ENCODE results near the gene TNFAIP2. TPM values are rescaled to one million over a fixed set of nuclear protein-coding genes. Genes with fewer than 3 reads are reported as not detected.

TNFAIP2 gene
- total RNA-seq, 4 donors from 2014 or later, result 25.1 to 76.3 (median 52.7) TPM

DNA sequence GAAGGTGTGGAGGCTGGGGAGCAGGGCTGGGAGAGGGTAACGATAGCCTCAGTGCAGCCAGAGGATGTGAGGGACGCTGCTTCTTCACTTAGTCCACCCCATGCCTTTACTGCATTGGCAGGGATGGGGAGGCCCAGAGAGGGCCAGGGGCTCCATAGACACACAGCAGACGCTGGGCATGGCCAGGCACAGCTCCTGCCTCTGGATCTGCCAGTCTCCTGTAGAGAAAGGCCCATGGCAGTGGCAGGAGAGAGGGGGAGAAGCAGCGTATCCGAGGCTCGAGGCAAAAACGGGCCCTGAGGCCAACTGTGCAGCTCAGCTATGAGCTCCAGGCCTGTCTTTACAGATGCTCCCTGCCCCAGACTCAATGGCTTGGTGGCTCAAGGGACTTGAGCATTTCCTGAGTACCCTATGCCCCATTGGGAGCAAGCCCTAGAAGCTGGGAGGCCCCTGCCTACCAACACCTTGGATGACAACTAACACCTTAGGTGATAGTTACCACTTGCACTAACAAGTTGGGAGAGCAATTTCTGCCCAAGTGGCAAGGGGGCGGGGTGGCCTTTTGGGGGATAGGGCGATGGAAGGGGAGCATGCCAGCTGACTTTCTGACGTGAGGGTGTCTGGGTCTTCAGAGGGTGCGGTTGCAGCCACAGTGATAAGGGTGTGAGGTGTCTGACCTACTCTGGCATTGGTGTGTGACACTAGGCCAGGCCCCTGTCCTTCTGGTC, 44.2 kb upstream of the TNFAIP2 start:
- no peaks in the 10 kb centered on the region for H3K36me3 ChIP-seq
- 77% methylated on average over 11 of the region's 11 CpGs; no CpG with 5 or more reads in 1 of the 2 donors for WGBS, 2 donors (ENCODE audit: low coverage in 1 of 2)
- TF ChIP-seq POLR2A (IDR thresholded peaks at IDR 0.05) (no peak), POLR2AphosphoS5 (IDR thresholded peaks at IDR 0.05) (no peak), EP300 (IDR thresholded peaks at IDR 0.05; ENCODE audit: low read depth) (no peak)
- TF ChIP-seq, protein P1, sequence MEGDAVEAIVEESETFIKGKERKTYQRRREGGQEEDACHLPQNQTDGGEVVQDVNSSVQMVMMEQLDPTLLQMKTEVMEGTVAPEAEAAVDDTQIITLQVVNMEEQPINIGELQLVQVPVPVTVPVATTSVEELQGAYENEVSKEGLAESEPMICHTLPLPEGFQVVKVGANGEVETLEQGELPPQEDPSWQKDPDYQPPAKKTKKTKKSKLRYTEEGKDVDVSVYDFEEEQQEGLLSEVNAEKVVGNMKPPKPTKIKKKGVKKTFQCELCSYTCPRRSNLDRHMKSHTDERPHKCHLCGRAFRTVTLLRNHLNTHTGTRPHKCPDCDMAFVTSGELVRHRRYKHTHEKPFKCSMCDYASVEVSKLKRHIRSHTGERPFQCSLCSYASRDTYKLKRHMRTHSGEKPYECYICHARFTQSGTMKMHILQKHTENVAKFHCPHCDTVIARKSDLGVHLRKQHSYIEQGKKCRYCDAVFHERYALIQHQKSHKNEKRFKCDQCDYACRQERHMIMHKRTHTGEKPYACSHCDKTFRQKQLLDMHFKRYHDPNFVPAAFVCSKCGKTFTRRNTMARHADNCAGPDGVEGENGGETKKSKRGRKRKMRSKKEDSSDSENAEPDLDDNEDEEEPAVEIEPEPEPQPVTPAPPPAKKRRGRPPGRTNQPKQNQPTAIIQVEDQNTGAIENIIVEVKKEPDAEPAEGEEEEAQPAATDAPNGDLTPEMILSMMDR (IDR thresholded peaks at IDR 0.05), result no peak
- in situ Hi-C loops (cut with MboI; ENCODE audit: low pct_ligation_motif_present in 1 of 4, low pct_unique_long_range_greater_than_20kb in 1 of 4, low sequenced_read_pairs in 3 of 4), result loop anchor here in 1 of 4 donors (25.0 kb wide), 1 partner anchor 208 kb away; no protein-coding TSS in a partner anchor
- intact Hi-C loops (cut with DNase I; ENCODE audit: low total_unique reads), result no loop called here
- H3K4me1 ChIP-seq, result peaks cover 9 to 22% (median 14%) of the 10 kb centered on the region in 4 donors
- peaks cover 6% of the 10 kb centered on the region for H3K27me3 ChIP-seq
- no peak overlapping the region for H3K27ac ChIP-seq
- no peaks in the 10 kb centered on the region for H3K9me3 ChIP-seq
- no peak overlapping the region for H3K4me3 ChIP-seq
- no peak for DNase-seq

DNA sequence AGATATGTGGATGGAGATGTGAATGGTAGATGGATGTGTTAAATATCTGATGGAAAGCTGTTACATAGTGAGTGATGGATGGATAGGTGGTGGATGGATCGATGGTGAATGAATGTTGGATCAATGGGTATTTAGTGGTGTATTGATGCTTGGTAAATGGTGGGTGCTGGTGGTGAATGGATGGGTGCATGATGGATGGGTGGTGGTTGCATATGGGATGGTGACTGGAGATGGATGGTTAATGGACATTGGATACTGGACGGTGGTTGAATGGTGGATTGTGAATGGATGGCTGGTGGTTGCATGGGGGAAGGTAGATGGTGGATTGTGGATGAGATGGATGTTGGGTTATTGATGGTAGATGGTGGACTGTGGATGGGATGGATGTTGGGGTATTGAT, 41.3 kb upstream of the TNFAIP2 start:
- Histone ChIP-seq H3K4me1 (peaks cover 0 to 7% (median 6%) of the 10 kb centered on the region in 4 donors), H3K9me3 (no peaks in the 10 kb centered on the region), H3K4me3 (no peak overlapping the region), H3K27me3 (peaks cover 26% of the 10 kb centered on the region), H3K36me3 (no peaks in the 10 kb centered on the region), H3K27ac (no peak overlapping the region)
- TF ChIP-seq POLR2A (IDR thresholded peaks at IDR 0.05), result no peak
- in situ Hi-C loops (cut with MboI; ENCODE audit: low pct_ligation_motif_present in 1 of 4, low pct_unique_long_range_greater_than_20kb in 1 of 4, low sequenced_read_pairs in 3 of 4), result loop anchor here in 2 of 4 donors (10.0 to 25.0 kb wide), 2 partner anchors 203 to 205 kb away; no protein-coding TSS in a partner anchor
- intact Hi-C loops (cut with DNase I; ENCODE audit: low total_unique reads), result loop anchor here (1.0 kb wide), 1 partner anchor 27 kb away; no protein-coding TSS in a partner anchor
- WGBS, 2 donors (ENCODE audit: low coverage in 1 of 2), result 92 to 95% methylated on average over 2 of the region's 2 CpGs
- DNase-seq, result no peak

DNA sequence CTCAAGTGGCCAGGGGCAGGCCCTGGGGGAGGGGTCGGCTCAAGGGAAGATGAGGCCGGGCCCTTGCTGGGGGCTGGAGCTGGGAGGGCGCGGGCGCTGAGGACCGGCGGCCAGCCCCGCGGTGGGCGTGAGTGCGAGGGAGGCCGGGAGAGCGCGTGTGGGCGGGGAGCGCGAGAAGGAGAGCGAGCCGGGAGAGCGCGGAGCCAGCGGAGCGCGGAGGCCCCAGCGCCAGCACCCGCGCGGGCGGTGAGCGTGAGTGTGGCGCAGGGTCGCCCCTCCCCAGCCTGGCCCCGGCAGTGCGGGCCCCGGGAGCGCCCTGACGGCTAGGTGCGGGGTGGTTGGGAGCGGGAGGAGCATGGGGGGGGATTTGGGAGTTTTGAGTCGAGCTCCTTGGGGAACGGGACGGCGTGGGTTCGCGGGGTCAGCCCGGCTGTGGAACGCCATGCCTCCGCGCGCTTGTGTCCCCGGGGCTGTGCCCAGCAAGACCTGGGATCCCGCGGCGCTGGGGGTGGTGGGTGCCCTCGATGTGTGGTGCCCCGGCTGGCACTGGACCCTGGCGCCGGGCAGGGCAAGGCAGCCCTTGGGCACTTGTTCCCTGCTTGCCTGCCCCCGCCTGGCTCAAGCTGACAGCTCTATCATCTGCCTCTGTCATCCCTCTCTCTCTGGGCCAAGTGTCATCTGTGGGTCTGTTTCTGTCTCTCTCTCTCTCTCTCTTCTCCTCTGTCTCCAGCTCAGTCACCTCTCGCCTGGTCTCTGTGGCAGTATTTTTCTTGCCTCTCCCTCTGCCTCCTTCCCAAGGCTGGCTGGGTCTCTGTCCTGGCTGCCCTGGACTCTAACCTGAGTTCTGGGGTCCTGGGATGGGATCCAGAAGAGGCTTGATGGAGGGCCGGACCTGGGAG, 39.0 kb upstream of the TNFAIP2 start, which contains the start of gene LBHD2:
TSS of gene LBHD2 (plus strand) at position 190 of the 899 bp plus-strand sequence. CDS start 1,803 bp downstream, outside the sequence.
- no peak within 1 kb of the TSS for H3K27ac ChIP-seq
- peak within 1 kb of the TSS in 1 of 4 donors; percentile 20 for H3K4me3 ChIP-seq
- peaks cover 26% of the 10 kb centered on the region for H3K27me3 ChIP-seq
- intact Hi-C loops (cut with DNase I; ENCODE audit: low total_unique reads), result no loop called here
- in situ Hi-C loops (cut with MboI; ENCODE audit: low pct_ligation_motif_present in 1 of 4, low pct_unique_long_range_greater_than_20kb in 1 of 4, low sequenced_read_pairs in 3 of 4), result loop anchor here in 2 of 4 donors (10.0 to 25.0 kb wide), 2 partner anchors 201 to 203 kb away; no protein-coding TSS in a partner anchor
- TF ChIP-seq POLR2A (IDR thresholded peaks at IDR 0.05) (no peak), POLR2AphosphoS5 (IDR thresholded peaks at IDR 0.05) (no peak)
- TF ChIP-seq, protein P1 (IDR thresholded peaks at IDR 0.05), result no peak
- no peaks in the 10 kb centered on the region for H3K9me3 ChIP-seq
- no peaks in the 10 kb centered on the region for H3K36me3 ChIP-seq
- 21 to 45% methylated on average over 2 to 38 of the region's 61 CpGs for WGBS, 2 donors (ENCODE audit: low coverage in 1 of 2)
- H3K4me1 ChIP-seq, result peaks cover 0 to 7% (median 6%) of the 10 kb centered on the region in 4 donors
- no peak for DNase-seq

GRCh38 chr14:103085106-103086091, 37.9 kb upstream of the TNFAIP2 start:
- 58% methylated on average over 19 of the region's 24 CpGs; no CpG with 5 or more reads in 1 of the 2 donors for WGBS, 2 donors (ENCODE audit: low coverage in 1 of 2)
- in situ Hi-C loops (cut with MboI; ENCODE audit: low pct_ligation_motif_present in 1 of 4, low pct_unique_long_range_greater_than_20kb in 1 of 4, low sequenced_read_pairs in 3 of 4), result loop anchor here in 2 of 4 donors (10.0 to 25.0 kb wide), 2 partner anchors 199 to 202 kb away; no protein-coding TSS in a partner anchor
- H3K4me1 ChIP-seq, result peaks cover 0 to 7% (median 6%) of the 10 kb centered on the region in 4 donors
- H3K27ac ChIP-seq, result no peak overlapping the region
- no peak for DNase-seq
- no peaks in the 10 kb centered on the region for H3K9me3 ChIP-seq
- H3K27me3 ChIP-seq, result peaks cover 26% of the 10 kb centered on the region
- H3K4me3 ChIP-seq, result no peak overlapping the region
- intact Hi-C loops (cut with DNase I; ENCODE audit: low total_unique reads), result no loop called here
- TF ChIP-seq POLR2A (IDR thresholded peaks at IDR 0.05) (no peak), POLR2AphosphoS5 (IDR thresholded peaks at IDR 0.05) (no peak), EP300 (IDR thresholded peaks at IDR 0.05; ENCODE audit: low read depth) (no peak)
- TF ChIP-seq, protein P1 (IDR thresholded peaks at IDR 0.05), result no peak
- H3K36me3 ChIP-seq, result no peaks in the 10 kb centered on the region

Measured in transverse colon (tissue), 4 donors.